Activated T-cell treated with anti-CD3 and anti-CD28 coated beads, Interleukin-2, amount 50 U/mL, for 24 hours (primary cell): ENCODE results near the gene GRID1.

ENCODE experiments used
- DNase-seq: peaks from one replicate; pipeline ENCODE4 v3.0.0-alpha.2; 2020
- H3K27ac Mint-ChIP-seq: 2 replicates; pipeline ENCODE4 v1.8.0; 2020; ENCODE audit warnings: mild to moderate bottlenecking, mixed read lengths
- H3K27me3 Mint-ChIP-seq: 2 replicates; pipeline ENCODE4 v1.8.0; 2020; ENCODE audit warnings: mixed read lengths
- H3K36me3 Mint-ChIP-seq: 2 replicates; pipeline ENCODE4 v1.8.0; 2020; ENCODE audit warnings: low read depth, mixed read lengths
- H3K4me1 Mint-ChIP-seq: 2 replicates; pipeline ENCODE4 v1.8.0; 2020; ENCODE audit warnings: low read depth, mixed read lengths
- H3K4me3 Mint-ChIP-seq: 2 replicates; pipeline ENCODE4 v1.8.0; 2020; ENCODE audit warnings: mild to moderate bottlenecking, moderate library complexity, mixed read lengths
- H3K9me3 Mint-ChIP-seq: 2 replicates; pipeline ENCODE4 v1.8.0; 2020; ENCODE audit warnings: mixed read lengths

The GRID1 gene

DNA sequence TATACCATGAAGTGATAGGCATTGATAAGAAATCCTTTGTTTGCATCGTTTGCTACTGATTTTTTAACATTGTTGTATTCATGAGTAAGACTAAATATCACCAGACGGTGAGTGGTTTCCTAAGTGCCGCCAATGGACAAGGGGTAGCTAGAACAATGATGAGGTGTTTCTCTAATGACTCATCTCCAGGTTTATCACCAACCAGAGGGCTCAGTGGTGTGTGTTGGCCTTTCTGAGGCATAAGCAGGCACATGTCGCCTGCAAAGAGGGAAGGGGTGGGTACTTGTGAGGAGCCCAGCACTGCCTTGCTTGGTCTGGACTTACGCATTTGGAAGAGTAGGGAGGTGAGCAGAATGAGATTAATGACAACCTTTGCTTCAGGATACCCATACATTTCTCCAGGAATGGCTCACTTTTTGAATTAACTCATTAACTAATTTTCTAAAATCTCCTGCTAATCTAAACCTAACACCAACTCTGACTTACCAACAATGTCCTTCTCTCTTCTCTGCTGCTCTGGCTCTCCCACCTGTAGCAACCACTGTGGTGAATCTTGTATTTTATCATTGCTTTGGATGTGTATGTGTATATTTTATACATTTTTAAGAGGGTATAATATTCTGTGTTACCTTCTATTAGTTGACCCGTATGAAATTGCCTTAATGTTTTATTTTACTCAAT, 722.6 kb downstream of the GRID1 start:
- DNase-seq: no peak
- Mint-ChIP-seq H3K9me3 (no peaks in the 10 kb centered on the region), H3K36me3 (no peaks in the 10 kb centered on the region), H3K27ac (no peak overlapping the region), H3K27me3 (no peaks in the 10 kb centered on the region), H3K4me1 (no peaks in the 10 kb centered on the region), H3K4me3 (no peak overlapping the region)

DNA sequence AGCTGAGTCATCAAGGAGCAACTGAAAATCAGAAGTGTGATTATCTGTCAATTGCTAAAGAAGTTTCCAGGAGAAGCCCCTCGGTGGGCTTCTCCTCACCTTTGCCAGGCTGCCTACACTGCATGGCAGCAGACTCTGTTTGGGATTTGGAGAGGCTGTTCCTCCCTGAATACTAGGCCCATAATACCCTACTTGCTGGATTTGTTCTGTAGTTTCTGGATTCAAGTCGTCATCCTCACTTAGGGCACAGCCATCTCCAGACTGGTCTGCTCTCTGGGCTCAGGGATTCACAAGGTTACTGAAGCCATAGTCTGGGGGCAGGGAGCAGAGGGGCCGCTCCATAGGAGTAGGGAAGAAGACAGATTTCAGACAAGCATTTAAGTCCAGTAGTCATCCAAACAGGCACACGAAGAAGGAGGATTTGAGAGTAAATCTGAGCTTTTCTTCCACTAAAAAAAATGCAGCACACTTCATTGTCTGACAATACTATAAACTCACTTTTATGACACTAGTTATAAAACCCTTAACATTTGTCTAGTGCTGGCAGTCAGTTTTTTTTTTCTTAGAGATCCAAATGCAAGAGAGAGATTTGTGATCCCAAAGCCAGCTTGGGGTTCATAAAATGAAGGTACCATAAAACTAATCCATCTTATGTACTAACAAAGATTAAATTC, 723.3 kb downstream of the GRID1 start:
- Mint-ChIP-seq H3K27me3 (no peaks in the 10 kb centered on the region), H3K4me1 (no peaks in the 10 kb centered on the region), H3K36me3 (no peaks in the 10 kb centered on the region), H3K4me3 (no peak overlapping the region), H3K9me3 (no peaks in the 10 kb centered on the region), H3K27ac (no peak overlapping the region)
- DNase-seq: no peak

GRCh38 chr10:85642421-85643170, 724.0 kb downstream of the GRID1 start:
- no peak overlapping the region for H3K27ac Mint-ChIP-seq
- DNase-seq: no peak

GRCh38 chr10:85642082-85642420, 724.5 kb downstream of the GRID1 start:
- no peak overlapping the region for H3K4me3 Mint-ChIP-seq
- DNase-seq: no peak
- H3K9me3 Mint-ChIP-seq: no peaks in the 10 kb centered on the region
- H3K27me3 Mint-ChIP-seq: no peaks in the 10 kb centered on the region
- no peaks in the 10 kb centered on the region for H3K36me3 Mint-ChIP-seq
- H3K4me1 Mint-ChIP-seq: no peaks in the 10 kb centered on the region
- H3K27ac Mint-ChIP-seq: no peak overlapping the region

More at GRCh38 chr10:85642421-85643170, 724.0 kb downstream of the GRID1 start:
- H3K9me3 Mint-ChIP-seq: no peaks in the 10 kb centered on the region
- no peaks in the 10 kb centered on the region for H3K27me3 Mint-ChIP-seq
- no peak overlapping the region for H3K4me3 Mint-ChIP-seq
- H3K4me1 Mint-ChIP-seq: no peaks in the 10 kb centered on the region
- H3K36me3 Mint-ChIP-seq: no peaks in the 10 kb centered on the region

- H3K27me3 Mint-ChIP-seq: no peaks in the 10 kb centered on the region
- no peaks in the 10 kb centered on the region for H3K4me1 Mint-ChIP-seq
- H3K9me3 Mint-ChIP-seq: no peaks in the 10 kb centered on the region
- no peak overlapping the region for H3K27ac Mint-ChIP-seq
- no peak overlapping the region for H3K4me3 Mint-ChIP-seq
- H3K36me3 Mint-ChIP-seq: no peaks in the 10 kb centered on the region
- no peak for DNase-seq
Observed at GRCh38 chr10:85641479-85642009, 725.1 kb downstream of the GRID1 start.

DNA sequence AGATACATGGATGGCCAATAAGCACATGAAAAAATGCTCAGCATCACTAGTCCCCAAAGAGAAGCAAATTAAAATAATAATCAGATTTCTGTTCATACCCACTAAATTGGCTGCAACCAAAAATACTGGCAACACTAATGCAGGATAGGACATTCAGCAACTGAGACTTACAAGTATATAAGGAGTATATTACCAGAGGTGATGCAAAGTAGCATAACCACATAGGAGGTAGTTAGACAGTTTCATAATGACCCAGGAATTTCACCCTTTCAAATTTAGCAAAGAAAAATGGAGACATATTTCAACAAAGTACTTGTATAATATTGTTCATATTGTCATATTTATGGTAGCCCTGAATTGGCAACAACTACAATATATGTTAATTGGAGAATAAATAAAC, 727.8 kb downstream of the GRID1 start:
- Mint-ChIP-seq H3K4me1 (peaks cover 7% of the 10 kb centered on the region), H3K9me3 (no peaks in the 10 kb centered on the region), H3K36me3 (no peaks in the 10 kb centered on the region), H3K27ac (no peak overlapping the region), H3K27me3 (no peaks in the 10 kb centered on the region), H3K4me3 (no peak overlapping the region)
- DNase-seq: no peak

- H3K27me3 Mint-ChIP-seq: no peaks in the 10 kb centered on the region
- H3K4me1 Mint-ChIP-seq: peaks cover 7% of the 10 kb centered on the region
- no peaks in the 10 kb centered on the region for H3K9me3 Mint-ChIP-seq
- no peak overlapping the region for H3K27ac Mint-ChIP-seq
- H3K36me3 Mint-ChIP-seq: no peaks in the 10 kb centered on the region
- no peak for DNase-seq
- H3K4me3 Mint-ChIP-seq: no peak overlapping the region
Observed at GRCh38 chr10:85635650-85636049, 730.9 kb downstream of the GRID1 start.

DNA sequence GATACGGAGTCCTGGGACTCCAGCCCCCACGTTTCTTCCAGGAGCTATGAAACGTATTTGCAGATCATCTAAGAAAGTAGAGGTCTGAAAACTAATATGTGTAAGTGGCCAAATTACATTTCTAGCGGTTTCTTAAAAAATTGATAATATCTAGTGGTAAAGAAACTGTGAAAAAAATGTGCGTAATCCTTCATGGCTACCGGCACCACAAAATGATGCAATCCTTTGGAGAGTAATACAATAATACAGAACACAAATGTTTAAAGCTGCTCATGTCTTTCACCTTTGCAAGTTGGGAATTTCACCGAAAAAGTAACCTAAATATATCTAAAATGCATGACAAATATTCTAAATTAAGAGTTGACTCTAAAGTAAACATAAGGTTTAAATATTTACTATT, 742.1 kb downstream of the GRID1 start:
- Mint-ChIP-seq H3K27me3 (no peaks in the 10 kb centered on the region), H3K4me3 (no peak overlapping the region), H3K9me3 (no peaks in the 10 kb centered on the region), H3K4me1 (no peaks in the 10 kb centered on the region), H3K27ac (no peak overlapping the region), H3K36me3 (no peaks in the 10 kb centered on the region)
- no peak for DNase-seq

DNA sequence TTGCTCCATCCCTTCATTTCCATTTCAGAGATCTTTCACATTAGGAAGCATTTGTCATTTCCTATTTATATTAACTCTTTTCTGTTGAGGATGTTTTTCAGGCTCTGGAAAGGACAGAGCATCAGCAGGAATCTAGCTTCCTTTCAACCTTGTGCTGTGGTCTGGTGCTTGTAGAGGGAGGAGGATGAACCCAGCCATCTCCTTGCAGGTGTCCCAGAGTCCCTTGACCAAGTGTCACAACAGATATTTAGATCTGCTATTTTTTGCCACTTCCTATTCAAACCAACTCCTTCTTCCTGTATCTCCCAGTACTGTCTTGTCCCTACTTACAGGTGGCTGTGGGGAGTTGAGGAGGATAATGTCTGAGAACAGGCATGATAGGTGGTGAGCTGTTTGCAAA, 742.8 kb downstream of the GRID1 start:
- Mint-ChIP-seq H3K4me1 (no peaks in the 10 kb centered on the region), H3K27ac (no peak overlapping the region), H3K27me3 (no peaks in the 10 kb centered on the region), H3K4me3 (no peak overlapping the region), H3K36me3 (no peaks in the 10 kb centered on the region), H3K9me3 (no peaks in the 10 kb centered on the region)
- DNase-seq: no peak

GRCh38 chr10:85623342-85623741, 743.3 kb downstream of the GRID1 start:
- H3K4me3 Mint-ChIP-seq: no peak overlapping the region
- no peak overlapping the region for H3K27ac Mint-ChIP-seq
- no peaks in the 10 kb centered on the region for H3K9me3 Mint-ChIP-seq
- DNase-seq: no peak
- no peaks in the 10 kb centered on the region for H3K4me1 Mint-ChIP-seq
- no peaks in the 10 kb centered on the region for H3K36me3 Mint-ChIP-seq
- no peaks in the 10 kb centered on the region for H3K27me3 Mint-ChIP-seq

DNA sequence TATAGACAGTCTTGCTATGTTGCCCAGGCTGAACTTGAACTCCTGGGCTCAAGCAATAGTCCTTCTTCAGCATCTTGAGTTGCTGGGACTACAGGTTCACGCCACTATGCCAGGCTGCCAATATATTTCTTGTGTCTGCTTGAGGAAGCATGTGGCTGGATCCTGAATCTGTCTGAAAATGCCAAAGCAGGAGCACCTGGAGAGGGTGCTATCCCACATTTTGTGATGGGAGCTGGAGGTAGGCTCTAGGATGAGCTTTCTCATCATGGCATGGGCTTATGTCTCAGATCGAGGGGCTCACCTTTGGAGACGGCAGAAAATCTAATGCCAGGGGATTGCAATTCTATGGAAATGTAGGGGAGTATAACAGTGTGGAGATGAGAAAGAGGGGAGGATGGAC, 744.2 kb downstream of the GRID1 start:
- no peak for DNase-seq
- no peaks in the 10 kb centered on the region for H3K36me3 Mint-ChIP-seq
- no peaks in the 10 kb centered on the region for H3K27me3 Mint-ChIP-seq
- H3K9me3 Mint-ChIP-seq: no peaks in the 10 kb centered on the region
- H3K27ac Mint-ChIP-seq: no peak overlapping the region
- H3K4me3 Mint-ChIP-seq: no peak overlapping the region
- H3K4me1 Mint-ChIP-seq: no peaks in the 10 kb centered on the region

- Mint-ChIP-seq H3K4me1 (no peaks in the 10 kb centered on the region), H3K27me3 (no peaks in the 10 kb centered on the region), H3K27ac (no peak overlapping the region), H3K4me3 (no peak overlapping the region), H3K9me3 (no peaks in the 10 kb centered on the region), H3K36me3 (no peaks in the 10 kb centered on the region)
- no peak for DNase-seq
Observed at GRCh38 chr10:85621562-85621961, 745.0 kb downstream of the GRID1 start.

DNA sequence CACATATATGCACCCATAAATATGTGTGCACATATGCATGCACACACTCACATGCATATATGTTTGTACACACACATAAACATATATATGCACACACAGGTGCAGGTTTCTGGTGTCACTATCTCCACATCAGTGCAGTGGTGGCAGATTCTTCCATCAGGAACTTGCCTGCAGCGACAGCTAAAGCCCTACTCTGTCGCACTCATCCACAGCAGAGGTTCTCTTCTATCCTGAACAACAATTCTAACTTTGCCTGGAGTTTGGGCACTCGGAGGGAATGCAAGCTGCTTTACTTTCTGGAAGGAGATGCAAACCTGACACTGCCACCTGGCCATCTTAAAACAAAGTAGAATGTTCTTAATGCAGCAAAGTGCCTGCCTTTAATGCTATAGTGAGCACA, 745.8 kb downstream of the GRID1 start:
- DNase-seq: no peak
- no peaks in the 10 kb centered on the region for H3K9me3 Mint-ChIP-seq
- H3K4me3 Mint-ChIP-seq: no peak overlapping the region
- no peak overlapping the region for H3K27ac Mint-ChIP-seq
- no peaks in the 10 kb centered on the region for H3K27me3 Mint-ChIP-seq
- H3K4me1 Mint-ChIP-seq: no peaks in the 10 kb centered on the region
- H3K36me3 Mint-ChIP-seq: no peaks in the 10 kb centered on the region

DNA sequence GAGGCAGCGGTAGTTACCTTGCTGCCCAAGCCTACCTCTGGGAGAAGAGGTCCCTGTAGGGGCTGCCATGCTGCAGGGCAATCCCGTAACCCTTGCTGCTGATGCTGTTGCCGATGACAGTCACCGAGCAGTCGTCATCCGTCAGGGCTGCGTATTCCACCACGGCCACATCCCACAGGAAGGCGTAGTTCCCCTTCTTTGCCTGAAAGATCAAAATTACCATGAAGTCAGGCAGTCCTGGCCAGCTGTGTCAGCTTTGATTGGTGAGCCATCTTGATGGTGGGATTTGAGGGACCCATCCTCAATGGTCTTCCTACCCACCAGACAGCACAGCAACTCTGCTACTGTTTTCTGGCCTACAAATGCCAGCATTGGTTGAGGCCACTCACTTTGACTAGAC, 746.8 kb downstream of the GRID1 start:
- Mint-ChIP-seq H3K27me3 (no peaks in the 10 kb centered on the region), H3K36me3 (no peaks in the 10 kb centered on the region), H3K4me3 (no peak overlapping the region), H3K4me1 (peaks cover 6% of the 10 kb centered on the region), H3K27ac (no peak overlapping the region), H3K9me3 (no peaks in the 10 kb centered on the region)
- no peak for DNase-seq

DNA sequence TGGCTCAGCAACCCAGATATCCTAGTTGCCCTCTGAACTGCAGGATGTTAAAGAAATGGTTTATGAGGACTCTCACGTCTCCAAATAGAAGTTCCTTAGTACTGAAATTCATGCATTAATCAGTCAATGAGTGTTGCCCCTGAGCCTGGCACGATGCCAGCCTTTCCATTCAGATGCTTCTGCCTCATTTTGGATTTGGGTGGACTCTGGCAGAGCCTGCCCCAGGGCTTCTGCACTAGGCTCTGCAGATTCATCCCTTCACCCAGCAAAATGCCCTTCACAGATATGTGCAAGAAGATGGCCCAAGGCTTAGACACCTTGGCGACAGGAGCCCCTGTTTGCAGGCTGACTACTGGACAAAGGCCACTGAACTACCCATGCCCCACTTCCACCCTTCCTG, 747.8 kb downstream of the GRID1 start:
- Mint-ChIP-seq H3K4me3 (no peak overlapping the region), H3K4me1 (peaks cover 16% of the 10 kb centered on the region), H3K9me3 (no peaks in the 10 kb centered on the region), H3K27me3 (no peaks in the 10 kb centered on the region), H3K27ac (no peak overlapping the region), H3K36me3 (no peaks in the 10 kb centered on the region)
- no peak for DNase-seq
